Activated T-cell treated with anti-CD3 and anti-CD28 coated beads, Interleukin-2, amount 50 U/mL, for 4 hours (primary cell): ENCODE measurements around the gene USHBP1. TPM values are rescaled to one million over a fixed set of nuclear protein-coding genes. Genes with fewer than 3 reads are reported as not detected.
A peak's percentile ranks its signal among the peaks of the same experiment; 100 is the strongest.

Source experiments
- ATAC-seq, 2 donors: fragments of 200-7000 bp; cut with Tn5 transposase; one replicate each; pipeline ENCODE4 v1.10.0; 2021
- DNase-seq: peaks from one replicate; pipeline ENCODE4 v3.0.0-alpha.2; 2020
- H3K27me3 Mint-ChIP-seq: one replicate; pipeline ENCODE4 v1.8.0; 2021; ENCODE audit warnings: low read depth, mixed read lengths
- H3K36me3 Mint-ChIP-seq: one replicate; pipeline ENCODE4 v1.8.0; 2022; ENCODE audit warnings: mixed read lengths; ENCODE audit not compliant: insufficient read depth
- H3K4me1 Mint-ChIP-seq: one replicate; pipeline ENCODE4 v1.8.0; 2021; ENCODE audit warnings: low read depth, mixed read lengths
- H3K4me3 Mint-ChIP-seq: one replicate; pipeline ENCODE4 v1.8.0; 2021; ENCODE audit warnings: mild to moderate bottlenecking, moderate library complexity, mixed read lengths
- H3K9me3 Mint-ChIP-seq: one replicate; pipeline ENCODE4 v1.8.0; 2021; ENCODE audit warnings: mixed read lengths
- total RNA-seq, 3 donors: library from RNA; stranded (reverse); gene quantifications; one replicate each; pipeline ENCODE4 v1.2.1, GENCODE V29; 2021

The USHBP1 gene
- total RNA-seq, 3 donors from 2014 or later, result 0.19 TPM; not detected in 2

DNA sequence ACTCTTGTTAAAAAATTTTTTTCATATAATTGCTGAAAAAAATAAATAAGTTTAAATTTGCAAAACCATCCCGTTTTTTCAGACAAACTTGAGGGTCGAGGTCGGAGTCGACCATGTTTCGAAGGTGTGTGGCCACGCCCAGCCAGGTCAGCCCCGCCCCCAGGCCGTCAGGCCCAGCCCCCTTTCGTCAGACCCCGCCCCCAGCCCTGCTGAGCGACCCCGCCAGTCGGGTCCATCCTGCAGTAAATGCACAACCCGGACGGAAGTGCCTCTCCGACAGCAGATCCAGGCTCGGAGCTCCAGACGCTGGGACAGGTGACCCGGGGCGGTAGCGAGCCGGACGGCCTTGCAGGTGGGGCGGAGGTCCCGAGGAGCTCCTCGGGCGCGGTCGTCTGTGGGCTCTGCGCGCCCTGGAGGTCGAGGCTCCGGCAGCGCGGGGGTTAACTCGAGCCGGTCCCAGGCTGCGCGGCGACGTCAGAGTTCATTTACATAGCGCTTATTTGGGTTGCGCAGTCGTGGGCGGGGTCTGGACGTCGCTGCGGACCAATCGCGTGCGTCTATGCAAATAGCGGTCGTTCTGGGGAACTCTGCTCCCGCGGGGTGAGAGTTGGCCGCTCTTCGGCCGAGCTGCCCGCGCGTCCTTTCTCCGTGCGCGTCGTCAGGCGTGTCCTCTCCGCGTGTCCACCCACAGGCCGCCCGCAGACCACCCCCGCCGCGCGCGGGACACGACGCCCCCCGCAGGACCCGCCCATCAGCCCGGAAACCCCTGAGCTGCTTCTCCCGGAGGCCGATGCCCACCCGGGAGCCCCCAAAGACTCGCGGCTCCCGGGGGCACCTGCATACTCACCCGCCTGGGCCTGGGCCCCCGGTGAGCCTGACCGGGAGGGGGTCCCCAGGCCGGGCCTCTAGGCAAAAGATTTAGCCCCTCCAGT is 38.3 kb downstream of the USHBP1 start, which contains the start of gene OCEL1:
OCEL1 (plus strand) TSS at position 225 of the 932 bp plus-strand sequence; CDS start at position 247, 22 bp downstream.
- Mint-ChIP-seq H3K4me3 (peak within 1 kb of the TSS; percentile 80), H3K27me3 (no peaks in the 10 kb centered on the region), H3K36me3 (no peaks in the 10 kb centered on the region), H3K9me3 (no peaks in the 10 kb centered on the region), H3K4me1 (peaks cover 5% of the 10 kb centered on the region)
- ATAC-seq (peak; percentile 94 to 95), DNase-seq (peak; percentile 95)

GRCh38 chr19:17225053-17225452 is 39.5 kb downstream of the USHBP1 start:
- DNase-seq (no peak), ATAC-seq (no peak)
- Mint-ChIP-seq H3K4me1 (peaks cover 5% of the 10 kb centered on the region), H3K36me3 (no peaks in the 10 kb centered on the region), H3K4me3 (peak overlapping the region; percentile 59), H3K27me3 (no peaks in the 10 kb centered on the region), H3K9me3 (no peaks in the 10 kb centered on the region)

GRCh38 chr19:17220207-17220758 is 44.3 kb downstream of the USHBP1 start:
- DNase-seq, result no peak
- peaks cover 11% of the 10 kb centered on the region for H3K36me3 Mint-ChIP-seq
- no peaks in the 10 kb centered on the region for H3K27me3 Mint-ChIP-seq
- H3K4me1 Mint-ChIP-seq, result peaks cover 5% of the 10 kb centered on the region
- no peak overlapping the region for H3K4me3 Mint-ChIP-seq
- H3K9me3 Mint-ChIP-seq, result no peaks in the 10 kb centered on the region
- peak in 1 of 2 donors; percentile 18 for ATAC-seq

DNA sequence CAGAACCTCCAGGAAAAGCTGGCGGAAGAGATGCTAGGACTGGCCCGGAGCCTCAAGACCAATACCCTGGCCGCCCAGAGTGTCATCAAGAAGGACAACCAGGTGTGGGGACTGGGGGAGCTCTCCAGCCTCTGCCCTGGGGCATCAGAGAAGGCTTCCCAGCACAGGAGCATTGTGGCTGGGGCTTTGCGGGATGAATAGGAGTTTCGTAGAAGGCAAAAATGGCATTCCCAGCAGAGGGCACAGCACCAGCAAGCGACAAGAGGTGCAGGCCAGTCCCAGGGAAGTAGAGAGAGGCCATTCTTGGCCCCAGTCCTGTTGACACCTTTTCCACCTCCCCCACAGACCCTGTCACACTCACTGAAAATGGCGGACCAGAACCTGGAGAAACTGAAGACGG is 45.3 kb downstream of the USHBP1 start:
- Mint-ChIP-seq H3K9me3 (no peaks in the 10 kb centered on the region), H3K27me3 (no peaks in the 10 kb centered on the region), H3K36me3 (peaks cover 11% of the 10 kb centered on the region), H3K4me3 (no peak overlapping the region), H3K4me1 (peaks cover 13% of the 10 kb centered on the region)
- ATAC-seq, result no peak
- no peak for DNase-seq

- ATAC-seq (no peak), DNase-seq (no peak)
- Mint-ChIP-seq H3K9me3 (no peaks in the 10 kb centered on the region), H3K27me3 (no peaks in the 10 kb centered on the region), H3K4me1 (peaks cover 13% of the 10 kb centered on the region), H3K4me3 (peak overlapping the region; percentile 87), H3K36me3 (peaks cover 13% of the 10 kb centered on the region)
Measured at GRCh38 chr19:17216058-17216670, 48.4 kb downstream of the USHBP1 start.

DNA sequence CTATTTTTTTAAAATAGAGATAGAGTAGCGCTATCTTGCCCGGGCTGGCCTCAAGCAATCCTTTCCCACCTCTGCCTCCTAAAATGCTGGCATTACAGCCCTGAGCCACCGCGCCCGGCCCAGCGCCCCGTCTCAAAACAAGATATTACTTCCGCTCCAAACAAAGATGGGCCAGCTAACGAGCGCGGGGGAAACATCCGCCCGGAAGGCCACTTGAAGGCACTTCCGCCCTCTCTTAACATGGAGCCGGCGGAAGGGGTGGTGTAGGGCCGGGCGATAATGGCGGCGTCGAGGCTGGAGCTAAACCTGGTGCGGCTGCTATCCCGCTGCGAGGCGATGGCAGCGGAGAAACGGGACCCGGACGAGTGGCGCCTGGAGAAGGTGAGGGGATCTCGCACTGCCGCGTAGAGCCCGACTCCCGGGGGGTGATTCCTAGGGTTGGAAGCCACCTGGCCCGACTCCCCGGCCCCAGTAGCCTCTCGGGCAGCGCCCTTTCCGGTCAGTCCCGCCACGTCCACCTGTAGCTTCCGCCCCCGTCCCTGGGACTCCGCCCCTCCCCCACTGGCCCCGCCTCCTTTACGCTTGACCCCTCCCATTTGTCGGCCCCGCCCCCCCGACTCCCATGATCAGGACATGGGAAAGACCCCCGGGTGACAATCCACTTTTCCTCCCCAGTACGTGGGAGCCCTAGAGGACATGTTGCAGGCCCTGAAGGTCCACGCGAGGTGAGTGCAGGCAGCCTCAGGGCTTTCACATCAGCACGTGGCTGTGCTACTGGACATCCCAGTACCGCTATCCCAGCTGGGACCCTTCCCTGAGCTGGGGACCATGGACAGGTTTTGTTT is 49.2 kb downstream of the USHBP1 start, which contains the start of gene USE1:
USE1 (plus strand) TSS at position 231 of the 845 bp plus-strand sequence; CDS start at position 280, 49 bp downstream.
- peak within 1 kb of the TSS; percentile 87 for H3K4me3 Mint-ChIP-seq
- H3K36me3 Mint-ChIP-seq, result peaks cover 13% of the 10 kb centered on the region
- DNase-seq, result peak; percentile 81
- no peaks in the 10 kb centered on the region for H3K27me3 Mint-ChIP-seq
- no peaks in the 10 kb centered on the region for H3K9me3 Mint-ChIP-seq
- peak; percentile 97 for ATAC-seq
- peaks cover 13% of the 10 kb centered on the region for H3K4me1 Mint-ChIP-seq

DNA sequence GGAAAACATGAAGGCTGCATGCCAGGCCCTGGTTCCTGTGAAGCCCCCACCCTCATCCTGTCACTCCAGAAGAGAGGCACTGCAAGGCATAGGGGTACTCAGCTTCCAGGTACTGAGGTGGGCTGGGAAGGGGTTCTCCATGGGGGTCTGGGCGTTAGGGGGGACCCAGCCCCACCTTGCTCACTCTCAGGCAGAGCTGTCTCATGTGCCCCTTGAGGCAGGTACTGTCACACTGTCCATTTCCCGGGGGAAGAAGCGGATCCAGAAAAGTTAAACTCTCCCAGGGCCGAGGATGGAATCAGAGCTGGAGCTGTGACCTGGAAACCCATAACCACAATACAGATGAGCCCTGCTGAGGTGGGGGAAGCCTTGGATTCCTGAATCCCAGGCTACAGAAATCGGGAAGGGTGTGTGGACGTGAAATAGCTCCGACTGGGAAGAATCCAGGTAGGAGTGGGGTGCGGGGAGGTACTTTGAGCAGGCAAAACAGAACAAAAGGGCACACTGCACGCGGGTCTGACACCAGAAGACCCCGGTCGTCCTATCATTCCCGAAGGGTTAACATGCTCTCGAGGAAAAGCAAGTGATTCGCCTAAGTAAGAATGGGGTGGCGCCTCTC is 49.9 kb downstream of the USHBP1 start:
- ATAC-seq (no peak), DNase-seq (no peak)
- H3K9me3 Mint-ChIP-seq, result no peaks in the 10 kb centered on the region
- peaks cover 13% of the 10 kb centered on the region for H3K4me1 Mint-ChIP-seq
- peak overlapping the region; percentile 87 for H3K4me3 Mint-ChIP-seq
- H3K36me3 Mint-ChIP-seq, result peaks cover 13% of the 10 kb centered on the region
- H3K27me3 Mint-ChIP-seq, result no peaks in the 10 kb centered on the region

GRCh38 chr19:17213334-17213733 is 51.2 kb downstream of the USHBP1 start:
- H3K4me3 Mint-ChIP-seq, result no peak overlapping the region
- DNase-seq (no peak), ATAC-seq (no peak)
- H3K4me1 Mint-ChIP-seq, result peaks cover 18% of the 10 kb centered on the region
- peaks cover 15% of the 10 kb centered on the region for H3K36me3 Mint-ChIP-seq
- H3K27me3 Mint-ChIP-seq, result no peaks in the 10 kb centered on the region
- H3K9me3 Mint-ChIP-seq, result no peaks in the 10 kb centered on the region

DNA sequence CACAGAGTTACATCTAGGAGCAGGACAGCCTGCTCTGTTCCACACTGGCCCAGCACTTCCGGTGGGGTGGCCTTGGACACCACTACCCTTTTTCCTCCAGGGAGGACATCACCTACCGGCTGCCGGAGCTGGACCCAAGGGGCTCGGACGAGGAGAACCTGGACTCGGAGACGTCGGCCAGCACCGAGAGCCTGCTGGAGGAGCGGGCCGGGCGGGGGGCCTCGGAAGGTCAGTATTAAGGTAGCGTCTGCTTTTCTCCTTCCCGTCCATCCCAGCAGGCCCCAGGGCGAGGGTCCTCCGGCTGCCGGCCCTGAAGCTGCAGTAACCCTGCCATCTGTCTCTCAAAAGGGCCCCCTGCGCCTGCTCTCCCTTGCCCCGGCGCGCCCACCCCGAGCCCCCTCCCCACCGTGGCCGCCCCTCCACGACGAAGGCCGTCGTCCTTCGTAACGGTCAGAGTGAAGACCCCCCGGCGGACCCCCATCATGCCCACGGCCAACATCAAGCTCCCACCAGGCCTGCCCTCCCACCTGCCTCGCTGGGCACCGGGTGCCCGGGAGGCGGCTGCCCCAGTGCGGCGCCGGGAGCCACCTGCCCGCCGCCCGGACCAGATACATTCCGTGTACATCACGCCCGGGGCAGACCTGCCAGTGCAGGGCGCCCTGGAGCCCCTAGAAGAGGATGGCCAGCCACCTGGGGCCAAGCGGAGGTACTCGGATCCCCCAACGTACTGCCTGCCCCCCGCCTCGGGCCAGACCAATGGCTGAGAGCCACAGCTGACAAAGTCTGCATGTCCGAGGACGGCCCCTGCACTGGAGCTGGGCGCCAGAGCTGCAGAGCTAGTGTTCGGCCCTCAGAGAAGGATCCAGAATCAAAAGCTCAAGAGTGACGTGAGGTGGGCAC is 52.7 kb downstream of the USHBP1 start:
- DNase-seq (no peak), ATAC-seq (no peak)
- H3K36me3 Mint-ChIP-seq, result peaks cover 13% of the 10 kb centered on the region
- no peak overlapping the region for H3K4me3 Mint-ChIP-seq
- H3K4me1 Mint-ChIP-seq, result peaks cover 18% of the 10 kb centered on the region
- H3K9me3 Mint-ChIP-seq, result no peaks in the 10 kb centered on the region
- H3K27me3 Mint-ChIP-seq, result no peaks in the 10 kb centered on the region

GRCh38 chr19:17210296-17210695 is 54.2 kb downstream of the USHBP1 start:
- H3K4me1 Mint-ChIP-seq, result peaks cover 13% of the 10 kb centered on the region
- no peaks in the 10 kb centered on the region for H3K27me3 Mint-ChIP-seq
- peaks cover 13% of the 10 kb centered on the region for H3K36me3 Mint-ChIP-seq
- no peaks in the 10 kb centered on the region for H3K9me3 Mint-ChIP-seq
- DNase-seq, result no peak
- H3K4me3 Mint-ChIP-seq, result no peak overlapping the region
- ATAC-seq, result no peak

DNA sequence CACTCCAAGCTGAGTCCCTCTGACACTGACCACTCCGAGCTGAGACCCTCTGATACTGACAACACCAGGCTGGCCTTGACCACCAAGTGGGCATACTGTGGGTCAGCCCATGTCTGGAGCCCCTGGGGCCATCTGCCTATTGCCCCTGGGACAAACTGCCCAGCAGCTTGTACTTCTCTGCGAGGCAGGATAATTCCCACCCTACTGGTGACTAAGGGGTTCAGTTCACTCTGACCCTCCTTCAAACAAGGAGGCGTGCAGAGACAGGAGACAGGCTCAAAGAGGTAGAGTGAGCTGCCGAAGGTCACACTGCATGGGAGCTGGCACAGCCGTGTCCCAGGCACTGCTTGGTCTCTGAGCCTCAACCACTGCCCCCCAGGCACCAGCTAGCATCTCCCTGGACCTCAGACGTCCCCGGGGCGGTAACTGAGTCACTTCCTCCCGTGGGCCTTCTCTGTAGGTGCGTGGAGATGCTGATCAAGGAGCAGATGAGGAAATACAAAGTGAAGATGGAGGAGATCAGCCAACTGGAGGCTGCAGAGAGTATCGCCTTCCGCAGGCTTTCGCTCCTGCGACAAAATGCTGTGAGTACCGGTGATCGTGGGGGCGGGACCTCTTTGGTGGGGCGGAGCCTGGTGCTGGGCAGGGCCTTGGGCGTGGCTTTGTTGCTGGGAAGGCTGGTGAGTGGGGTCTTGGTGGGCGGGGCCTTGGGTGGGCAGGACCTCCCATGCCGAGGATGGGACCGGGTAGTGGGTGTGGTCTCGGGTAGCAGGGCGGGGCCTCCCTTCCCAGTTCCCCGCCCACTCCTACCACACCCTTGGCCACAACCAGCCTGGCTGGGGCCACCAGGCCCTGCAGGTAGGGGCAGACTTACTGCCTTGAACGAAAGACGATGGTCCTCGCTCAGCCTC is 55.2 kb downstream of the USHBP1 start:
- Mint-ChIP-seq H3K27me3 (no peaks in the 10 kb centered on the region), H3K4me1 (peaks cover 5% of the 10 kb centered on the region), H3K36me3 (peaks cover 13% of the 10 kb centered on the region), H3K4me3 (no peak overlapping the region), H3K9me3 (no peaks in the 10 kb centered on the region)
- DNase-seq (no peak), ATAC-seq (peak; percentile 44 to 48)
